Fibroblast of peridontal ligament (primary cell): ENCODE measurements around the gene TMEM245.

Experiments
- DNase-seq: peaks from one replicate; pipeline ENCODE4 v3.0.0-alpha.2; 2010; ENCODE audit errors: extremely low read depth

Gene TMEM245

DNA sequence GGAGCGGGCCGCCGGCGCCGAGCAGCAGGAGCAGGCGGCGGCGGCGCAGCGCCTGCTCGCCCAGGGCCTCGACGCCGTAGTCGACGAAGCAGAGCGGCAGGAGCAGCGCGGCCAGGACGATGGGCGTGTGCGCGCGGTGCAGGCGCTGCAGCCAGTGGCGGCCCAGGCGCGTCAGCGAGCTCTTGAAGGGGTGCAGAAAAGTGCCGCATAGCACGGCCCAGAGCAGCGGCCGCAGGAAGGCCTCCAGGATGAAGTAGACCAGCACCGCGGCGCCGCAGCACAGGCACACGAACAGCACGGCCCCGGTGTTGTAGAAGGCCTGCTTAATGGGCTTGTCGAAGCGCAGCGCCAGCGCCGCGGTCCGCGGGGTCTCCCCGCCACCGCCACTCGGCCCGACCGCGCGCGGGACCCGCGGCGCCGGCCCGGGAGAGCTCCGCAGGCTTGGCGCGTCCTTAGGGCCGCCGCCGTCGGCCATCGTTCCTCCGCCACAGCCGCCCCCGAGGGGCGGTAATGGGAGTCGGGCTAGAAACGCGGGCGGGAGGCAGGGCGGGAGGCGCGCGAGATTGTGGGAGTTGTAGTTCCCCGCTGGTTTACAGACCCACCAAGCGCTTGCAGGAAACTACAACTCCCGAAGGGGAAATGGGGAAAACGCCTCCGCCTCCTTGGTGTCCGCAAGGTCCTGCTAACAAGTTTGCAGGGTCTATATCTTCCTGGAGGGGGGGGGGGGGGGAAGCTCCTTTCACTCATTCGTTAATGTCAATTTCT is at the start of gene TMEM245:
TMEM245 (minus strand) TSS at position 509 of the 765 bp plus-strand sequence; CDS start at position 475, 34 bp downstream.
- peak; percentile 99 for DNase-seq

GRCh38 chr9:109168170-109168569 is 48.4 kb upstream of the TMEM245 start:
- no peak for DNase-seq

- DNase-seq, result no peak
Measured at GRCh38 chr9:109167716-109168115, 48.0 kb upstream of the TMEM245 start.

DNA sequence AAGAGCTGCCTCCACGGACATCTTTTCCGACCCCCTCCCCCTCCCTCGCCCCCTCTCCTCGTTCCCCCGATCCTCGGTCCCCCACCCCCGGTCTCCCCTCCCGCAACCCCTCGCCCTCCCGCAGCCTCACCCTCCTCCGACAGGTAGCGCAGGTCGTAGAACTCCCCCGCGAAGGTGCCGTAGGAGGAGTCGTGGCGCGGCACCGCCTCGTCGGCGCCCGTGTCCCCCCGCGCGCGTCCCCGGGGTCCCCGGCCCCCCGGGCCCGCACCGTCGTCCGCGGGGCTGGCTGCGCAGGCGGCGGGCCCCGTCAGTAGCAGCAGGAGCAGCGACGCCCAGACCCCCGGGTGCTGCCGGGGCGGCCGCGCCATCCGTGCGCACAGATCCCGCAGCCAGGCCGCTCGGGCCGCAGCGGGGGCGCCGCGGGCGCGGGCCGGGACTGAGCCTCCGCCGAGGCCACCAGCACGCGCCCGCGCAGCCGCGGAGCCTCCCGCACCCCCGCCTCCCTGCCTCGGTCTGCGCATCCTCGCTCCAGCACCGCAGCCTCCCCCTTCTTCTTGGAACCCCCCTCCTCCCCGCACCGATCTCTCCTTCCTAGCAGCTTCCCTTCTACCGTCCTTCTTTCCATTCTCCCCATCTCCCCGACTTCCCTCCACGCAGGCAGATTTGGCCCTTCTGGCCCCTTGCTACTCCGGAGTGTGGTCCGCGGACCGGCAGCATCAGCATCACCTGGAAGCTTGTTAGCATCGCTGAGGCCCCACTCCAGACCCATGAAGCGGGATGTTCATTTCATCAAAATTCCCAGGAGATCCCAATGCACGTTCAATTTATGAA is 47.2 kb upstream of the TMEM245 start, which contains the start of gene FRRS1L:
FRRS1L (minus strand) TSS at position 479 of the 831 bp plus-strand sequence; CDS start at position 368, 111 bp downstream.
- no peak for DNase-seq

- DNase-seq, result no peak
Measured at GRCh38 chr9:109166171-109166770, 46.5 kb upstream of the TMEM245 start.

GRCh38 chr9:109164042-109164441 is 44.3 kb upstream of the TMEM245 start:
- DNase-seq, result no peak

- no peak for DNase-seq
Measured at GRCh38 chr9:109163194-109163593, 43.4 kb upstream of the TMEM245 start.

GRCh38 chr9:109162677-109163076 is 42.9 kb upstream of the TMEM245 start:
- DNase-seq, result no peak

- DNase-seq, result no peak
Measured at GRCh38 chr9:109161471-109161870, 41.7 kb upstream of the TMEM245 start.

- no peak for DNase-seq
Measured at GRCh38 chr9:109159583-109159982, 39.8 kb upstream of the TMEM245 start.

DNA sequence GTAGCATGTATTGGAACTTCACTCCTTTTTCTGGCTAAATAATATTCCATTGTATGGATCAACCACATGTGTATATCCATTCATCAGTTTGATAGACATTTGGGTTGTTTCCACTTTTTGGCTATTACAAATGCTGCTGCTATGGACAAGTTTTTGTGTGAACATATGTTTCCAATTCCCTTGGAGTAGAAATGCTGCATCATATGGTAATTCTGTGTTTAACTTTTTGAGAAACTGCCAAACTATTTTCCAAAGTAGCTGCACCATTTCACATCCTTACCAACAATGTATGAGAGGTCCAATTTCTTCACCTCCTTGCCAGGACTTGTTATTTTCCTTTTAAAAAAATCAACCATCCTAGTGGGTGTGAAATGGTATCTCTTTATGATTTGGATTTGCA is 38.9 kb upstream of the TMEM245 start:
- DNase-seq, result peak; percentile 89

- no peak for DNase-seq
Measured at GRCh38 chr9:109156708-109157107, 37.0 kb upstream of the TMEM245 start.

- DNase-seq, result no peak
Measured at GRCh38 chr9:109150925-109151545, 31.3 kb upstream of the TMEM245 start.

DNA sequence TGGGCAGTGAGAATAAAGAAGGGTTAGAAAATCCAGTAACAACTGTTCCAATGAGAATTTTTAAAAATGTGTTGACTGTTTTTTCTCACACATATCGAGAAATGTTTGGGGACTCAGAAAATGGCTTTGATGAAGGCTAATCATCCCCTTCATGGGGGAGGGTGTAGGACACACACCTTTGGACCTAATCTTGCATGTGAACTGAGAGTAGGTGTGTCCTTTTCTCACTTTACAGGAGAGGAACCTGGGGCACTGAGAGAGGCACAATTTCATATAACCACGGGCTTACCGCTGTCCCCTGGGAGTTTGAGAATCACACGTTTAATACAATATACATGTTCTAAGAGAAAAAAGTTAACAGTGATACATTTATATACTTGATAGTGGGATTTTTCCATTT is 30.0 kb upstream of the TMEM245 start:
- DNase-seq, result no peak

GRCh38 chr9:109149089-109149488 is 29.3 kb upstream of the TMEM245 start:
- DNase-seq, result no peak

GRCh38 chr9:109145051-109145450 is 25.3 kb upstream of the TMEM245 start:
- no peak for DNase-seq

DNA sequence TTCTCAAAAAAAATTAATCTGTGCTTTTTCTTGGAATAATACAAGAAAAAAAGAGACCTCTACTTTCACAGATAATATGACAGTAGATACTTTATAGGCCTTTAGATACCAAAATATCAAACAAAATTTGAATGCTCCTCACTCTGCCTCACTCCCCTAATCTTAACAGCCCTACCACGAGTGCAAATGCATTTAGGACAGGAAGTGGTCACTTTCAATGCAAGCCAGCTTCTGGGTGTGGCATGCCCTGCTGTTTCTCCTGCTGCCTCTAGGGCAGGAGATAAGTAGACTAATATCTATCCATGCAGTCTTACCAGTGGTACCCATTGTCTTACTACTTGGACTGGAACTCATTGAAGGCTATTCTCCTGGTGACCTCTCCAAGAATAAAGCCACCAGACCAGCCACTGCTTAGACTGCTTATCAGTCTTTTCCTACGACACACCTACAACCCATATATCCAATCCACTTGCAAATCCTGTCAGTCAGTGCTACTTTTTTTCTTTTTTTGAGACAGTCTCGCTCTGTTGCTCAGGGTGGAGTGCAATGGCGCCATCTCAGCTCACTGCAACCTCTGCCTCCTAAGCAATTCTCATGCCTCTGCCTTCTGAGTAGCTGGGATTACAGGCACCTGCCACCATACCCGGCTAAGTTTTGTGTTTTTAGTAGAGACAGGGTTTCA is 24.3 kb upstream of the TMEM245 start:
- DNase-seq, result no peak

- no peak for DNase-seq
Measured at GRCh38 chr9:109141375-109141774, 21.6 kb upstream of the TMEM245 start.

DNA sequence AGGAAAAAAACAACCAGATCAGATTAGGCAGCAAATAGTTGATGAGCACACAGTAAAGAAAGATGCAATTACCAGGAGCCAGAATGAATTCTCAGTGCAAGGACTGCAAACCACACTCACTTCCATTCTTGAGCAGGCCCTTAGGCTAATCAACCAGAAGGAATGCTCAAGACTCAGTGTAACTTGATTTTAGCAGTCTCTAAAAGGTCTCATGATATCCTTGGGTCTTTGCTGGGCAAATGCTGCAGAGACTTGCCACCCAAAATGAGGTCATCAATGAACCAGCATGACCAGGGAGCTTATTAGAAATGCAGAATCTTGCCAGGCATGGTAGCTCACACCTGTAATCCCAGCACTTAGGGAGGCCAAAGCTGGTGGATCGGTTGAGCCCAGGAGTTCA is 20.1 kb upstream of the TMEM245 start:
- no peak for DNase-seq

- DNase-seq, result no peak
Measured at GRCh38 chr9:109138421-109138820, 18.7 kb upstream of the TMEM245 start.

DNA sequence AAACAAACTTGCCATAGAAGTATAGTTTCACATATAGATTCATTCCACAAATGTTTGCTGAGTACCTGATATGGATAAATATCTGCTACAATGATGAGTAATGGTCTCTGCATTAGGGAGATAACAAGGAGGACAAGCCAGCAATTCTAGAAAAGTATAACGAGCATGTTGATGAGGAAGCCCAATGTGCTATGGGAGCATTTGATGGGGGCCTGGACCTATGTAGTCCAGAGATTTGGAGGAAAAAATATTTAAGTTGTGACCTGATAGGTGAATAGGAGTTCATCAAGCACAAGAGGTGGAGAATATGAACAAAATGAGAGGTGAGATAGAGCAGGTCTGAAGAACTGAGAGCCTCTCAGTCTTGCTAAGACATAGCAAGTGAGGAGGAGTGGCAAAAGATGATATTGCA is 14.4 kb upstream of the TMEM245 start:
- no peak for DNase-seq
